ENCODE results near the gene TMEM116.

GRCh38 chr12:111975161-111975931 lies 37.6 kb downstream of the TMEM116 start:
- TF ChIP-seq CTCF (conservative IDR thresholded peaks at IDR 0.05; ENCODE audit: low read depth, low read length), result no peak
- no peak for TF ChIP-seq EZH2 (IDR thresholded peaks at IDR 0.05; ENCODE audit: low read length, unreplicated experiment)
- no peak for TF ChIP-seq EZH2phosphoT487 (IDR thresholded peaks at IDR 0.05; ENCODE audit: borderline replicate concordance, low read length)

Measured in PC-3 (cell line).